Fibroblast of skin of left quadriceps (primary cell): ENCODE data around the gene MAGEB18.

Experiments
- DNase-seq, 2 experiments: peaks; one replicate each; pipeline ENCODE4 v3.0.0-alpha.2; 2013; ENCODE audit warnings: low read depth in 2 of 2

The MAGEB18 gene

GRCh38 chrX:26138274-26138673 is at the start of gene MAGEB18:
MAGEB18 (plus strand) TSS chrX:26138343; CDS start chrX:26138986, 643 bp downstream.
- DNase-seq = no peak

GRCh38 chrX:26100421-26100920 is 37.7 kb upstream of the MAGEB18 start:
- no peak for DNase-seq

- DNase-seq = no peak
These were observed 29.0 kb upstream of the MAGEB18 start for GRCh38 chrX:26109142-26109541.

DNA sequence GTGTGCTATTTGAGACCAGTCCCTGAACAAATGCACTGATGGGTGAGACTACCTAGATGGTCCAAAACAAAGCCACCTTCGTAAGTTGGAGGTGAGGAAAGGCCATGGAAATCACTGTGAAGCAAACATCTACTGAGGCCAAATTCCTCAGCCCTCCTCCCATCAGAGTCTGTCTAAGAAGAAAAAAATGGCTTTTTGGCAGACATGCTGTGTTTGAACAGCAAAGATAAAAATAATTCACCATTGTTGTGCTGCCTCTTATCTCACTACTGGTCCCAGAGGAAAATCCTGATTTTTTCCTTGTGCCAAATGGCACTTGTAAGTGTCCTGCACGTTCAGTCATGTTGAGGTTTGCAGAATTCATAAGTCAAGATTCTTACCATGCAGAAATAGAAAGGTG is 7.9 kb downstream of the MAGEB18 start:
- no peak for DNase-seq

DNA sequence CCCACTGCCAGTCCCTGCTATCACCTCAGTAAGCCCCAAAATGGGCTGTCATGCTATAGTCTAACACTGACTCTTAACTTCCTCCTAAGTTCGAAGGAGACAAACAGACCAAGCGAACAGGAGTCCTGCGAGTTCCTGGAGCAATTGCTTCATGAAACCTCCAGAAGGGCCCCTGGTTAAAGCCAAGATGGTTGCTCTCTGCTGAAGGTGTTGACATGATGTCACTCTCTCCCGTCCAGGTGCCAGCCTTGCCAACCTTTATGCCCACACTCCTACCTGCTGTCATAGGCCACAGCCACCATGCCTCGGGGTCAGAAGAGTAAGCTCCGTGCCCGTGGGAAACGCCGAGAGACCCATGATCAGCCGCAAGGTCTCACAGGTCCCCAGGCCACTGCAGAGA is 22.2 kb downstream of the MAGEB18 start, which contains the start of gene MAGEB6B:
Gene MAGEB6B (plus strand): TSS at position 301 of the 400 bp plus-strand sequence. CDS start 0 bp downstream, at position 301.
- DNase-seq = no peak
